ENCODE results near the gene F2. TPM values are rescaled to one million over a fixed set of nuclear protein-coding genes. Genes with fewer than 3 reads are reported as not detected.

The F2 gene
- total RNA-seq, 1 experiment from 2014 or later, result 0.47 TPM

- CTCF ChIA-PET, result no interaction called here
- H3K9me3 ChIP-seq (ENCODE audit: control insufficient read depth in 1 of 2, insufficient read depth in 1 of 2, low read depth in 1 of 2, low read length in 2 of 2), result no peaks in the 10 kb centered on the region
- no peak overlapping the region for H2AFZ ChIP-seq (ENCODE audit: low read depth, low read length, poor library complexity, severe bottlenecking)
- H3K4me1 ChIP-seq (ENCODE audit: control insufficient read depth in 1 of 2, insufficient read depth in 2 of 2, low read length in 2 of 2), result no peaks in the 10 kb centered on the region
- DNase-seq (ENCODE audit: low read depth, low spot score) (no peak), ATAC-seq (no peak)
- intact Hi-C loops (cut with micrococcal nuclease), result no loop called here
- H4K20me1 ChIP-seq (ENCODE audit: insufficient read depth), result no peaks in the 10 kb centered on the region
- no TSS peak for BruUV-seq (replicated peaks)
- no peak overlapping the region for H3K9ac ChIP-seq (ENCODE audit: low read length)
- H3K4me3 ChIP-seq (replicated peaks in 1 of 2; ENCODE audit: low read depth in 1 of 2, low read length in 2 of 2), result no peak overlapping the region
- H3K79me2 ChIP-seq (ENCODE audit: insufficient read depth, low read length), result no peaks in the 10 kb centered on the region
- POLR2A ChIA-PET, result no interaction called here
- no peaks in the 10 kb centered on the region for H3K27me3 ChIP-seq (ENCODE audit: insufficient read depth, low read length)
- TF ChIP-seq POLR2AphosphoS5 (IDR thresholded peaks at IDR 0.05; ENCODE audit: low read depth, low read length), result no peak
- no peak for TF ChIP-seq ZNF274 (IDR thresholded peaks at IDR 0.05; ENCODE audit: low read depth, low read length)
- no peak for TF ChIP-seq MAX (IDR thresholded peaks at IDR 0.05)
- TF ChIP-seq REST (IDR thresholded peaks at IDR 0.05; ENCODE audit: low read depth), result no peak
- TF ChIP-seq EGR1 (IDR thresholded peaks at IDR 0.05; ENCODE audit: low read depth), result no peak
- no peak for TF ChIP-seq JUND (IDR thresholded peaks at IDR 0.05)
- no peak for TF ChIP-seq CEBPB (IDR thresholded peaks at IDR 0.05; ENCODE audit: low read depth)
- no peak for TF ChIP-seq EZH2 (IDR thresholded peaks at IDR 0.05)
- TF ChIP-seq SIN3A (IDR thresholded peaks at IDR 0.05; ENCODE audit: low read depth), result no peak
- no peak for TF ChIP-seq RAD21 (IDR thresholded peaks at IDR 0.05; ENCODE audit: low read depth)
- no peak for TF ChIP-seq ZFX (IDR thresholded peaks at IDR 0.05)
- TF ChIP-seq POLR2A (IDR thresholded peaks at IDR 0.05; ENCODE audit: borderline replicate concordance, extremely low read depth, insufficient read depth, insufficient read length), result no peak
- TF ChIP-seq ZBTB33 (IDR thresholded peaks at IDR 0.05; ENCODE audit: extremely low read depth, insufficient replicate concordance, low read length), result no peak
- H3K36me3 ChIP-seq (ENCODE audit: control insufficient read depth in 1 of 2, insufficient read depth in 2 of 2, low read length in 2 of 2), result no peaks in the 10 kb centered on the region
- H3K27ac ChIP-seq (ENCODE audit: low read depth, low read length), result no peak overlapping the region
- RAD21 ChIA-PET (ENCODE audit: low non-redundant PET in 1 of 2, low total read pairs in 2 of 2, uncharacterized antibody in 2 of 2, unreplicated experiment in 2 of 2), result no interaction called here
- no peak overlapping the region for H3K4me2 ChIP-seq (ENCODE audit: low read length)
- H3K9me2 ChIP-seq (ENCODE audit: insufficient read depth), result no peaks in the 10 kb centered on the region
These were observed 7.3 kb downstream of the F2 start for GRCh38 chr11:46726206-46726862.
